ENCODE data around the gene KRT75.

The KRT75 gene

DNA sequence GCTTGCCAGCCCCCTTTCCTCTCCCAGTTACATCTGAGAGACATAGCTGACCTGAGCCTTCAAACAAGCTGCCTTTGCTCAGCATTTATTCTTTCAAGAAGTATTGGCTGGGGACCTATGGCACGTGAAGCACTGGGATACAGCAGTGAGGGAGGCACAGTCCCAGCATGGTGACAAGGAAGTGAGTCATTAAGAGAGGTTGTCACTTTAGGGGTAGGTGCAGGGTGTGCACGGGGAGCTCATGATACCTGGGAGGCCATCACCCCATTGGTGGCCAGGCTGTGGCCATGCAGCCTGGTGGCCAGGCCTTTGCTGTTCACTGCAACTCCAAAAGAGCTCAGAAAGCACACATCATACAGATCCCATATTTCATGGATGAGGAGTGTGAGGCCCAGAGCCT lies 5.7 kb upstream of the KRT75 start:
- no peak for DNase-seq (ENCODE audit: low read depth)

DNA sequence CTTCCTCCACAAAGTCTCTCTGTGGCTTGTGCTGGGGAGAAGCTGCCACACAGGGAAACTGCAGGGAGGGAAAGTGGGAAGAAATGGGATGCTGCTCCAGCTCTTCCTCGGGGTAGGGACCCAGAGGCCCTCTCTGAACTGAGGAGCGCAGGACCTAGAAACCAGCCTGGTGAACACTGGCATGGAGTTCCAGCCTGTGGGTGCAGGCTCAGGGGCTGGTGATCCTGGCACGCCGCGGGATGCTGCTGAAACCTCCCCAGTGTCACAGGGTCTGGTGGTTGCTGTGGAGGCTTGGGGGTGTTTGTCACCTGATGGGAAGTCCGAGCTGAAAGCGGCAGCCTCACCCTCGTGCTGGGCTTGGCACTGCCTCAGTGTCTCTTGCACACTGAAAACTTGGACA lies 5.2 kb upstream of the KRT75 start:
- DNase-seq (ENCODE audit: low read depth): no peak

DNA sequence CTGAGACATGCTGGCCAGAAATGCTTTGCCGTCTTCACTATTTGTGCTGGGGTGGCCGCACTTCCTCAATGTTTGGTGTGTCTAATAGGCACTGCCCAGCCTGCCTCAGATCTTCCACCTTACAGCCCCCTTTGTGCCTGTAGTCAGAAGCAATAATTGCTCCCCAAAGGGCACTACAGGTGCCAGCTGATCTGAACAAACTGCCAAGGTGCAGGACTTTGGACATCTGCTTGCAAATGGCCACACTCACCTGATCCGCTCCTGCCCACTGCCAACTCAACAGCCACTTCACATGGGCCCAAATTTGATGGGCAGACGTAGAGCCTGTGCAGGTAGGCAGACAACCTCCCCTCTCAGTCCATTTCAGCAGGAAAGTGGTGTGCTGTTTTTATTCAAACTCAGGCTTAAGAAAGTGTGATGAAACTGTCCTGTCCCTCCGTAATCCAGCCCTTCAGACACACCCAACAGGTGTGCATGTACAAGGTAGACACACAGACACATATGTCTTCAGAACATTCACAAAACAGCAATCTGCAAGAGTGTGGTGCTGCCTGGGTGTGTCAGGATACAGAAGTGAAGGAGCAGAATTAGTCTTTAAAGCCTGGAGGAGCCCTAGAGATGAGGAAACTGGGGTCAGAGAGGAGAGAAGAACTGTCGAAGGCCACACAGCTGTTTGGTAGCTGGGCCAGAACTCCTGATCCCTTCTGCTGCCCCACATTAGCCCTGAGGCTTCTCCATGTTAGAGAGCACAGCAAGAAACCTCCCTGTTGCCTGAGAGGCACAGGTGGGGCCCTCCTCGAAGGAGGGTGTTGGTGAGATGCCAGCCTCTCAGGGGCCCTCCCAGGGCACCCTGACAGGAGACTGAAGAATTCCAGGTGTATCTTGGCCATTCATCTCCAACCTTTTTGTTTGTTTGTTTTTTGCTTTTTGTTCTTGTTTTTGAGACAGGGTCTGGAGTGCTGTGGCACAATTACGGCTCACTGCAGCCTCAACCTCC lies 4.4 kb upstream of the KRT75 start:
- no peak for DNase-seq (ENCODE audit: low read depth)

DNA sequence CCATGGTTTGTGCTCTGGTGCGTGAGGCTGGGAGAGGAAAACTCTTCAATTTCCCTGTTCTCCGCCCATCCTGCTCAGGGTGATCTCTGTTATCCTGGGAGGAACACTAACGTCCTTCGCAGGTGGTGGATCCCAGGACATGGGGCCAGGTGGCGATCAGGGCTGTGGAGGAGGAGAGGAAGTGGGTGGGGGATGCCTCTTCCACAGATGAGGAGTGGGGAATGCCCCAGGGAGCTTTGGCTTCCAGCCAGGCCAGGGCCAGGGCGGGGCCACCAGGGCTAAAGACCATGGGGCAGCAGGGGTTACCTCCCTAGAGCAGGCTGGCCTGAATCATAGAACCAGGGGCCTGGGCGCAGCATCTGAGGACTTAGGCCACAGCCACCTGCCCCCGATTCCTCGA lies 3.3 kb upstream of the KRT75 start:
- no peak for DNase-seq (ENCODE audit: low read depth)

DNA sequence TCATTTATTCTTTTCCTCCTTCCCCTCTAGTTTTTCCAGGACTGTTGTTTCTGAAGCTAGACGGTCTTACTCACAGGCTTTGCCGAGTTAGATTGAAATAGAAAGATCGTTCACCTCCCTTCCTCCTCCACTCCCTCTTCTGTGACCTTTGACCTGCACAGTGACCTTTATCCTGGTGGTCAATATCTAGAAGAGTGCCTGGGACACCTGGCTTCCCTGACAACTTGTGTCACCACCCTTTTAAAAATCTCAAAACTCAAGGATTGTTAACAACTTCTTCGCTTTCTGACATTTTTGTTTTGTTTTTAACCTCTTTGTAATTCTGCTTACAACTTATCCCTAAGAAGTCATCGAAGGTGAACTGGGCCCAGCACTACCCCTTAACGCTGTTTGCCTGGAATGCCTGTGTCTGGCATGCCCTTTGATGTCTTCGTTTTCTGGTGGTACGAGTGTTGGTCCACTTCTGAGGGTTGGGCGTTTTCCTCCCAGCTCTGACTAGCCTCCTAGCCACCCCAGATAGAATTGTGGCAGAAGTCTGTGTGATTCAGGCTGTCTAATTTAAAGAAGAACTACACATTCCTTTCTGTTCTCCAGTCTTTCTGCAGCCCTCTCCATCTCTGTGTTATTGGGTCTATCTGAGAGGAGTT lies 2.8 kb upstream of the KRT75 start:
- DNase-seq (ENCODE audit: low read depth): no peak

DNA sequence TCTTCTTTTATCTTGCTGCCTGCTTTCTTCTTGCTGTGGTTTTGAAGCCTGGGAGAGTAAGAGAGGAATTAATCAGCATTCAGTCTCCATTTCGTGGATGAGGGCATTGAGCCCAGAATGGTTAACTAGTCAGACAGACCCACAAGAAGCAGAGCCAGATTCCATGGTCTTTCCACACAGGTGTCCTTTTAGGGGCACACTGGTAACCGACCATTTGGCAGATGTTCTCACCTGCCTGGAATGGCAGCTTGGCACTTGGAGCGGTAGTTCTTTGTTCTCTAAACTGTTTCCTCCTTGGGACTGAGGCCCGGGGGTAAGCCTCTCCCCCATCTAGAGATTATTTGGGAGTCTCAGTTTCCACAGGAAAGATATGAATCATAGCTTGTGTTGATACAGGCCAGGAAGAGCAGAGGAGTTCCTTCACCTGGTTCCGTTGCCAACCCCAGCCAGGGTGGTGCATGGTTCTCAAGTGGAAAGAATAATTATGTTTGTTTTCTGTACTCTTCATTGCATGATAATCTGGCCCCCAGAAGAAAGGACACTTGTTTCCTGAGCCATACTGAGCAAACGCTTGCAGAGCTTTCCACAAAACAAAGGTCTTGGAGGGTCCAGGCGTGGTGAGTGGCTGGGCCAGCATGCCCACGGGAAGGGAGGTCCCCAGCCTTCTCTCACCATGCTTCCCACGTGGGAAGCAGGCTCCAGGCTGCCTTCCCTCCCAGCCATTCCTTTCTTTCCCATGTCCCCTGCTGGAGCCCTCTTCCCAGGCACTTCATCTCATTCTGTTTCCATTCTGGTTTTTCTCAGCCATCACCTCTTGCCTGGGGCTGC lies 2.0 kb upstream of the KRT75 start:
- no peak for DNase-seq (ENCODE audit: low read depth)

DNA sequence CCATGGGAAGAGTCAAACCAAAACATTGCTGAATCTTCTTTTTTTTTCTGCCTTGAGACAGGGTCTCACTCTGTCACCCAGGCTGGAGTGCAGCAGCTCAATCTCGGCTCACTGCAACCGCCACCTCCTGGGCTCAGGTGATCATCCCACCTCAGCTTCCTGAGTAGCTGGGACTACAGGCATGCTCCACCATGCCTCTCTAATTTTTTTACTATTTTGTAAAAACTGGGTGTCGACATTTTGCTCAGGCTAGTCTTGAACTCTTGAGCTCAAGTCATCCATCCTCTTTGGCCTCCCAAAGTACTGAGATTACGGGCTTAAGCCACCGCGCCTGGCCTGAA lies 1.5 kb upstream of the KRT75 start:
- no peak for DNase-seq (ENCODE audit: low read depth)

DNA sequence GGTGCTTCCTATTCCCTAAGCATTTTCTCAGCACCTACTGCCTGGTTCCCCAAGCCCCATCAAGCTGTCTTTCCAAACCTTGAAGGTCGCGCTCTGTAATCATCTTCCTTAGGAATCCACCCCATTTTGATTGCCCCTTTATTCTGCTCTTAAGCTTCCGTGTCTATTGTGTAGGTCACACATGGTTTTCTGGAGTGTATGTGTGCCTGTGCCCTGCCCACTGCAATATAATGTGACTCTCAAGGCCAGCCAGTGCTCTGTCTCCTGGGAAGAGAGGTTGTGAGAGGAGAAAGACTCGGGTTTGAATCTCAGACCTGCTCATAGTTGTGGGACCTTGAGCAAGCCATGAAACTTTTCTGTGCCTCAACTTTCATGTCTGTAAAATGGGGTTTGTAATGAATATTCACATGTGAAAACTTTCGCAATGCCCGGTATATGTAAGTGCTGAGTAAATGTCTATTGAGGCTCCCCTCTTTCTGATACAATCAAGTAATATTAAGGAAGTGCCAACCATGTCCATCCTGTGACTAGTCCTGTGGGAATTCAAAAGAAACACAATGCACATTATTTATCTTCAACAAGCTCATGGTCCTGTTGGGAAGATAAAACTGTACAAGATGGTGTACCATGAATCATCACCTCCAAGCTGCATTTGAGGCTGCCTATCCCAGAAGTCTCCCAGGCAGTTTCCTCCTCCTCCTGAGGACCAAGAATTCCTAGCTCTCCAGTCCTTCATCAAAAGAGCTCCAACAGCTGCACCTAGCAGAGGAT lies 774 bp upstream of the KRT75 start:
- no peak for DNase-seq (ENCODE audit: low read depth)

DNA sequence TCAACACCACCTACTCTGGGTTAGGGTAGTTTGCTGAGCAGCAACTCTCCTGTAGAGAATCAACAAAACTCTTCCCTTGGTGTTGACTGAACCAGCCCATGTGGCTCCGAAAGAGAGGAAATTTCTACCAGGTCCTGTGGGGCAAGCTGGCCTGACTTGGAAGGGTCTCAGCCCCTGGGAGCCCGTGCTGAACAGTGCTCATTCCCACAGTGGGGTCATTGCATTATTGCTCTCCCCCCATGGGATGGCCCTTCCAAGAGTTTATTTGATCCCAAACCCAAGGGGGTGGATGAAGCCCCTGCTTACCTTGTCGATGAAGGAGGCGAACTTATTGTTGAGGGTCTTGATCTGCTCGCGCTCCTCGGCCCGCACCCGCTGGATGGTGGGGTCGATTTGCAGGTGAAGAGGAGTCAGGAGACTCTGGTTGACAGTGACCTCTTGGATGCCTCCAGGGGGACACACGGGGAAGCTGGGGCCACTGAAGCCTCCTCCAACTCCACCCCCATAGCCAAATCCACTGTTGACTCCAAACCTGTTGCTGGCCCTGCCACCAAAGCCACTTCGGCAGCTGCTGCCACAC lies 580 bp downstream of the KRT75 start:
- DNase-seq (ENCODE audit: low read depth): no peak

DNA sequence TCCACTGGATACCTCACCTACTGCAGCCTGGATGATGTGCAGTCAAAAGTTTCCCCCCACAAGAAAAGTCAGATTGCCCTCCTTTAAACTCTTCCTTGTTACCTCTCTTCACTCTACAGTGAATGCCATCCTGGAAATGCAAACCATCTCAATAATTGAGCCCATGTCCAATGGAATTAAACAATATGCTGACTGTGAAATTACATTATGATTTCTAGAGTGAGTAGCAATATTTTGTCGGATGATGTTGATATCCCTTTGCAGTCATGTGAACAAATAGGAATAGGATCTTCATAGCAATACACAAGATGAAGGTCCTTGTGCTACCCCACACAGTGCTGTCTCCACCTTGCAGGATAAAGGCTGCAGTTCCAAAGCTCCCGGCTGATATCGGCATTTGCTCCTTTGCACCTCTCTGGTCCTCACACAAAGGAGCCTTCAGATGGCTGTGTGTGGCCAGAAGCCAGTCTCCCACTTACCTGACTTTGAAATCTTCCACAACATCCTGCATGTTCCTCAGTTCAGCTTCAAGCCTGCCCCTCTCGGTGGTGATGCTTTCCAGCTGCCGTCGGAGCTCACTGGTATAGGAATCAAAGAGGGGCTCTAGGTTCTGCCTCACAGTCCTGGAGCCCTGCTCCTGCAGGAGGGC lies 1.5 kb downstream of the KRT75 start:
- no peak for DNase-seq (ENCODE audit: low read depth)

DNA sequence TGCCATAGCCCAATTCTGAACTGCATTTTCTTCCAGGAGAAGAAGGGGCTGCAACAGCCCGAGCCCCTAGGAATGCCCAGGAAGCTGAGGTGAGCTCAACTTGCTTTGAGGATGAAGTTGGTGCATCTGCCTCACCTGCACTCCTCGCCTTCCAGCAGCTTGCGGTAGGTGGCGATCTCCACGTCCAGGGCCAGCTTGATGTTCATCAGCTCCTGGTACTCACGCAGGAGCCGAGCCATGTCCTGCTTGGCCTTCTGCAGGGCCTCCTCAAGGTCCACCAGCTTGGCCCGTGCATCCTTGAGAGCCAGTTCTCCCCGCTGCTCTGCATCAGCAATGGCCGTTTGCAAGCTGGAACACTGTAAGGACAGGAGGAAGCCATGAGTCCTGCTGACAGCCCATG lies 6.0 kb downstream of the KRT75 start:
- no peak for DNase-seq (ENCODE audit: low read depth)

DNA sequence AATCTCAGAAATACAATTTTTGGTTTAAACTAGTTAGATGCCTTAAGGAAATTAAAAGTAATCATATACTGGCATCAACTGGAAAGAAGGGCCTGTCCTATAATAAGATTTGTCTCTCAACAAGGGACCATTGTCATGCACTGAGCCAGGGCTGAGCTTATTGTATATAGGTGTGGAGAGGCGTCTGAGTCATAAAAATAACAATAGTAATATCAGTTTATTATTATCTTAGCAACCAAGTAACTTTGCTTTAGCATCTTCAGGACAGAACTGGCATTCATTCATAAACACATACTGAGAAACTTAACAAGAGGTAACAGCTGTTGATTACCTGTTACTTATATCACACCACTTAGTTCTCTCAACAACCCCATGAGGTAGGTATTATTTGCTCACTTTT lies 7.1 kb downstream of the KRT75 start:
- DNase-seq (ENCODE audit: low read depth): no peak

DNA sequence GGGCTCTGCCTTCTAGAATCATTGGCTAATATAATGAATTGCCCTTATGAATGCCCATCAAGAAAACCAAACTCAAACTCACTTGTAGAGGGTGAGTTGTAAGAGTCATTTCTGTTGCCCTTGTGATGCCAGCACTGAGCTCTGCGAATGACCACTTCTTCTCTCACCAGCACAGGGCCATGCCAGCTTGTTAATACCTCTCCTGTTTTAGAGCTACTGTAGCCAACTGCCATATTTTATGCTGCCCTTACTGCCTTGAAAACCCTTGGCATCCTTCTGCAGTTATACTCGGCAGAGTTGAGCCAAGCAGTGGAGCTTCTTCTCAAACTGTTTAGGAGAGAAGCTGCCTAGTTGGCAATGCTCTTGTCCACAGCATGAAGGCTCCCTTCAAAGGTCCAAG lies 8.1 kb downstream of the KRT75 start:
- DNase-seq (ENCODE audit: low read depth): no peak

DNA sequence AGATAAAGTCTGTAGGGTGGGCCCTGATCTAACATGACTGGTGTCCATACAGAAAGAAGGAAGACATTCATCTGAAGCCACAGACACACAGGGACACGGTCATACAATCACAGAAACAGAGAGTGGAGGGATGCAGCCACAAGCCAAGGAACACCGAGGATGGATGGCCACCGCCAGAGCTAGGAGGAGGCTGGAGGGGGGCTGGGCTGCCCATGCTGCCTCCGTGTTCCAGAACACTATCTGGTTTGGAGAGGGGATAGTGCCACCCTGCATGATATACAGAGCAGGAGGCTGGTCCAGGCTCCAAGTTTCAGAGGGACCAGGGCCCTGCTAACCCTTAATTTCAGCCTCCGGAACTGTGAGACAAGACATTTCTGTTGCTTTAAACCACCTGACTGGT lies 8.7 kb downstream of the KRT75 start:
- no peak for DNase-seq (ENCODE audit: low read depth)

DNA sequence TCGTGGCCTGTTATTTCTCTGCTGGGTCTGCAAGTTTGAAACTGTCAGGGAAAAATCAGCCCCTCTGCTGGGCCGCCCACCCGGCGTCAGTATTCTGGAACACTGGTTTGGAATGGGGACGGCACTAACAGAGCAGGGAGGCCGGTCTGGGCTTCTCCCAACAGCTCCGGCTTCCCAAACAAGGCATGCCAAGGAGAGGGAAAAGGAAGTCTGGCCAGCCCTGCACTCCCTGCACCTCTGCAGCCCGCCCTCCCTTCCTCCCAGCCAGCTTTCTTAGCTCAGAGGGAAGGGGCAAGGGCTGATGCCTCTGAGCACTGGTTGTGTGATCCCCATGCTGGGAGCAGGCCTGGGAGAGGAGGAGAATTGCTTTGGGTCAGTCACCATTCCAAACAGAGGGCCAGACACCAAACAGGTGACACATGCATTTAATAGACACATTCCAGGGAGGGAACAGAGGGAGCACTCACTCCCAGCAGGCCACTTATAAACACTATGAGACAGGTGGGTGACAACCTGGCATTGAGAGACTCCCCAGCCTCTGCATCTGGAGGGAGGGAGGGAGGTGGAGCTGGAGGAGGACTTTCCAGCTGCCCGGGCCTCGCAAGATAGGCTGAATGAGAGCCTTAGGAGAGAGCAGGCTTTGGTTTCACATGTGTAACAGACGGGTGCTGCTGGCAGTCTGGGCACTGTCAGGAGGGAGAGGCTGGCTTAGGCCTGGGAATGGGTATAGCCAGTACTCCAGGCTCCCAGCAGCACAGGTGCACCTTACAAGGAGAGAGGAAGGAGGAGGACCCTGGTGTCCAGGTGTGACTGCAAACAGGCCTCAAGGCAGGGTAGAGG lies 10.3 kb downstream of the KRT75 start:
- no peak for DNase-seq (ENCODE audit: low read depth)

DNA sequence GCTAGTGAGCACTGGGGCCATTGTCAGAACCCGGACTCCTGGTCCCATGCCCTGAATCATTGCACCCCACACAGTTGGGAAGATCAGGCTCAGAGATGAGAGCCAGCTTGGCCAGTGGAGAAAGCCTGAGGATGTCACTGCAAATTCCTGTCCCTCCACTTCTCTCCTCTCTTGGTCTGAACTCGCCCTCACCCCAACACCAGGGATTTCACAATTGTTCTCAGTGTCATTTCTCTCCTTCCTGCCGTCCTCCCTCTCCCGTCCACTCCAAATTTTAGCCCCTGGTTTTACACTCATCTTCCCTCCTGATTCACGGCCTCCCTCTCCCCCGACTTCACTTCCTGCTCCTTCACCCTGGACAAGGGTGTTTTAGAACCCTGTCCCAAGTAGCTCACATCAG lies 11.1 kb downstream of the KRT75 start:
- DNase-seq (ENCODE audit: low read depth): no peak

DNA sequence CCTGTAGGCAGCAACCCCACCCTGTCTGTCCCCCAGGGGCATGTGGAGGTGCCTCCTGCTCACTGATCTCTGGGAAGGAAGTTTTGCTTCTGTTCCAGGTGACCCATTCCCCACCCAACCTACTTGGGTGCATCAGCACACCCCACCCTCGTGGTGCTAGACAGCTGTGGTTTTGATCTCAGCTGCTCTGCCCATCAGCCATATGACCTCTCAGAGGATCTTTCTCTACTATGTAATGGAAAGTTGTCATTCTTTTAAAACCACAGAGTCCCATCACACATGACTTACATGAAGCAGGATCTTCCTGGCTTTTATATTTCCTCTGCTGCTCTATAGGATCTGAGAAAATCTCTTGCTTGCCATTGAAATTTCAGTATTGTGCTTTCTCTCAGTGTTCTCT lies 14.5 kb downstream of the KRT75 start:
- DNase-seq (ENCODE audit: low read depth): no peak

DNA sequence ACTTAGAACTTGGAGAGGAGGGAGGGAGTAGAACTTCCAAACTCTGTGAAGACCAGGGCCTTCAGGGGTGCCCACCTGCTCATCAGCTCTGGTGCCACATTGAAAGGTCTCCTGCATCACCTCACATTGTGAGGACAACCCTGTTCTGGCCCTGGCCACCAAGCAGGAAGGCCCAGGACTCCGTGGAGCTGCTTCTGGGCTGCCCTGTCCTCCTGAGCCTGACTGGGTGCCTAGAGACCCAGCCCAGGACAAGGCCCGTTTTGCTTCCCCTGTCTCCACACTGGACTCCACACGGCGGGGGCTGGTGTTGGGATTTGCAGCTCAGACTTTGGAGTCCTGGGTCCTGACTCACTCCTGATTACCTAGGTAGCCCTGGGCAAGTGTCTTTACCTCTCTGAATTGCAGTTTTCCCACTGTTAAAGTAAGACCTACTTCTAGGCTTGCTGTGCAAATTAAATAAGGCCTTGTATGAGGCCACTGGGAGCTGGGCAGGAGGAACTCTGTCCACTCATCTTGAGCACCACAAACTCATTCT lies 15.5 kb downstream of the KRT75 start:
- no peak for DNase-seq (ENCODE audit: low read depth)

DNA sequence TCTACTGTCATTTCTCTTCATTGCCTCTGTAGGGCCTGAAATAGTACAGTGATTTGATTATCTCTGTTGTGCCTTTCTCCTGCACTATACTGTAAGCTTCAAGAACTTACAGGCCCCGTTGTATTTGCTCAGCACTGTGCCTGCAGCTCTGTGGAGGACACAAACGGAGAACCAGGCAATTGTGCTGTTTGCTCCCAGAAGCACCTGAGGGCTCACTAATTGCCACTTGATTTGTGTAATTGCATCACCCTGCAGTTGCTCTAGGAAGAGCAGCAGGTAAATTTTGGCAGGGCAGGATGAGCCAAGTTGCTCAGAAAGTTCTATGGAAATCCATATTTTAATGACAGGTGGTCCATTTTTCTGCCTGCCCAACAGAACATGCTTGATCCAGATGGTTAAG lies 16.4 kb downstream of the KRT75 start:
- DNase-seq (ENCODE audit: low read depth): no peak

DNA sequence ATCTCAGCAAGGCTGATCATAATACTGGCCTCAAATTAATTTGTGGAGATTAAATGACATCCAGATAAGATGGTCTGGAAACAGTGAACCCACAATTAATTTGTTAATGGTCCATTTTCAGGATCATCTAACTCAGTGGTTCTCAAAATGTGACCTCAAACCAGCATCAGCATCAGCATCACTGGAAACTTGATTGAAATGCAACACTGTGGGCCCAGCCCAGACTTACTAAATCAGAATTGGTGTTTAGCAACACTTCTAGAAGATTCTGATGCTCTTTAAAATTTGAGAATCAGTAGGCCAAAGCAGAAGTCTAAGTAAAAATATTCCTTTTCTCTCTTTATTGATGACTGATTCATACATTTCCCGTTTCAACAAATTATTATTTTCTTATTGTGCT lies 17.4 kb downstream of the KRT75 start:
- no peak for DNase-seq (ENCODE audit: low read depth)
